Erythroblast (primary cell): Measurements from ENCODE around the gene SLC1A7.

Experiments
- GATA1 ChIP-seq: IDR thresholded peaks from 2 replicates; pipeline ENCODE4 v1.6.1; 2011; ENCODE audit warnings: low read depth, mild to moderate bottlenecking, control low read depth, low read length, moderate library complexity
- POLR2A ChIP-seq: IDR thresholded peaks from 2 replicates; pipeline ENCODE4 v1.6.1; 2011; ENCODE audit warnings: mild to moderate bottlenecking, low read length

DNA sequence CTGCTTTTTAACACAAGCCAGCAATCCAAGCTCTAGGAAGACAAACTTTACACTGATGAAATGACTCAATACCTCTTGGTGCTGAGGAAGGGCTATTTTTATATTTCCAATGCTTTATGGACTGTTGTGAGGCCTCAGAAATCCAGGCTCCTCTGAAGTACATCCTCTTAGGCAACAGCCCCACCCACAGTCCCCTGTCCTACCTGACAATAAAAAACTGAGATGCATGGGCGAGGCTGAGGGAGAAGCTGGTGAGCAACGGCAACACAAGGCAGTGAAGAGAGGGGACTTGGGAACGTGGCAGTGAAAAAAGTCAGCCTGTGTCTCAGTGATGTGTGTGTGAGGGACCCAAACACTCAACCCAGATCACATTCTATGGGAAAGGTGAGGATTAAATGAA is 44.1 kb upstream of the SLC1A7 start:
- TF ChIP-seq POLR2A (no peak), GATA1 (no peak)
